Loucy (cell line): Measurements from ENCODE around the gene RIMBP2.

ENCODE experiments used
- CTCF ChIP-seq: fragments of 200-600 bp; sonication (generic); conservative IDR thresholded peaks from 2 replicates; pipeline ENCODE4 v1.5.1; 2014; ENCODE audit warnings: mild to moderate bottlenecking, antibody characterized with exemption, low read length
- EZH2phosphoT487 ChIP-seq: fragments of 200-600 bp; IDR thresholded peaks from 2 replicates; pipeline ENCODE4 v1.6.1; 2018; ENCODE audit warnings: antibody characterized with exemption, mild to moderate bottlenecking, moderate library complexity, borderline replicate concordance

DNA sequence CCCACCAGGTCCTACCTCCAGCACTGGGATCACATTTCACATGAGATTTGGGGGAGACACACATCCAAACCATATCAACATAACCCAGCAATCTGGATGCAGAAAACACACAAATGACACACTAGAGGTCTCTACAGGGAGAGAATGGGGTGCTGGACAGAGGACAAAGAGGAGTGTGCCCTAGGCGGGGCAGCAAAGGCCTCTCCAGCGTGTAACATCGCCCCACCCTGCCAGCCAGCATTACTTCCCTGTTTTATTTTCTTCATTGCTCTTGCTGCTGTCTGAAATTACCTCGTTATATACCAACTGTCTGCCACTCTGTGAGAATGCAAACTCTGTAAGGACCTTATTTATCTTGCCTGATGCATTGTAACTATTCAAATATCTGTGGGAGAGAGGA is 61.1 kb downstream of the RIMBP2 start:
- TF ChIP-seq CTCF (no peak), EZH2phosphoT487 (no peak)
